HuH-7 (cell line): ENCODE measurements around the gene ZNF75A.

Experiments used
- DNase-seq: peaks from one replicate; pipeline ENCODE4 v3.0.0; 2011; ENCODE audit warnings: low spot score

ZNF75A gene

DNA sequence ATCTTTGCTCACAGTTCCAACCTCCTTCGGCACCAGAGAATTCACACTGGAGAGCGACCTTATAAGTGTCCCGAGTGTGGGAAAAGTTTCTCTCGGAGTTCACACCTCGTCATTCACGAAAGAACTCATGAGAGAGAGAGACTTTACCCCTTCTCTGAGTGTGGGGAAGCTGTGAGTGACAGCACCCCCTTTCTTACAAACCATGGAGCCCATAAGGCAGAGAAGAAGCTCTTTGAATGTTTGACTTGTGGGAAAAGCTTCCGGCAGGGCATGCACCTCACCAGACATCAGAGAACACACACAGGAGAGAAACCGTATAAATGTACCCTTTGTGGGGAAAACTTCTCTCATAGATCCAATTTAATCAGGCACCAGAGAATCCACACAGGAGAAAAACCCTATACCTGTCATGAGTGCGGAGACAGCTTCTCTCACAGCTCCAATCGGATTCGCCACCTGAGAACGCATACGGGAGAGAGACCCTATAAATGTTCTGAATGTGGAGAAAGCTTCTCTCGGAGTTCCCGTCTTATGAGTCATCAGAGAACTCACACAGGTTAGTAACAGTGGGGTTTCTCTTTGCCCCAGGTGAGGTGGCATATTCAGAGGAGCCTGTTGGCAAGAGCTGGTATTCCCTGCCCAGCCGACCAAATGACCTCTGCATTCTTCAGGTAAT is 15.2 kb upstream of the ZNF75A start:
- no peak for DNase-seq

DNA sequence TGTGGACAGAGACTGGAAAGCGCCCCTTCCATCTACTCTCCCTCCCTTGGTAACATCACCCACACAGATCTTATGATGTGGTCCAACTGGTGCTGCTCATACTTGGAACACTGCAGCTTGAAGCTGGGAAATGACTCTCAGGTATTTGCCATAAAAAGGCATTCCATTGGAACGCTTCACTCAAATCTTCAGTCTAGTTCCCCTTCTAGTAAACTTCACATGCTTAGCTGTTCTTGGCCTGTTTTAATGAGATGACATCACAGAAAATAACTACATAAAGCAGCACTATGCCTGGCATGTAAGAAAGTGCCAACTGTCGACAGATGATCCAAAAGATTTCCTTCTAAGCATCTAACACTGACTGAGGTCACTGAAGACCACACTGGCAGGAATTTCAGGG is 12.7 kb upstream of the ZNF75A start:
- DNase-seq = no peak

DNA sequence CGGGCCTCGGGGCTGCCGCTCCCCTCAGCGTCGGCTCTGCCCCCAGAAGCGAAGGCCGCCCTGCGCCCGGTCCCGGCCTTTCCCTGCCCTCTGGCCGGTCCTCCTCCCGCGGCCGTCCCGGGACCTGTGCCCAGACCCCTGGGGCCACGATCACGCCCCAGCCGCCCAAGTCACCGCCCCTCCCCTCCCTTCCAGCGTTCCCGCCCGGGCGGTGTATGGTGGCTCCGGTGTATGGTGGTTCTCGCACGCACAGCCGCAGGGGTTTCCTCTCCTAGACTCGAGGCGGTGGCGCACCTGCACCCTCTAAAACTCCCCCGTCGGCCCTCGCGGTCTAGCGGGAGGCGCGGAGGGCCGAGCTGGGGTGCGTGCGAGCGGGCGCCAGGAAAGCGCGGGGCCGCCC is 10.1 kb upstream of the ZNF75A start:
- no peak for DNase-seq

DNA sequence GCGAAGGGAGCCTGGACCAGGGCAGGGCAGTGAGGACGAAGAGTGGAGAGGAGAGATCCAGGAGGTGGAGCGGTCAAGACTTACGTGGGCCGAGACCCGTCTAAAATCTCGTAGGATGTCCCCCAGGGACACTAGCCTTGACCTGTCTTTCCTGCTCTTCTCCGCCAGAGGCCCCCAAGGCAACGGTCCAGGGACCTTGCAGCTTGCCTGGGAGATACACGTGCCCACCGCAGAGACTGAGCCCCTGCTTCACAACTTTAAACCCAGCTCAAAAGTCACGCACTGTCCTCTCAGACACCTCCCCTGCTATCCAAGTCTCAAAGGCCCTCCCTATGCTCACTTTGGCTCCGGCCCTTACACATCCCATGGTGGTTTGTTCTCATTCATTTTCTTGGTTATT is 9.5 kb upstream of the ZNF75A start:
- DNase-seq = no peak

GRCh38 chr16:3304370-3304769 is 927 bp upstream of the ZNF75A start:
- DNase-seq = no peak

DNA sequence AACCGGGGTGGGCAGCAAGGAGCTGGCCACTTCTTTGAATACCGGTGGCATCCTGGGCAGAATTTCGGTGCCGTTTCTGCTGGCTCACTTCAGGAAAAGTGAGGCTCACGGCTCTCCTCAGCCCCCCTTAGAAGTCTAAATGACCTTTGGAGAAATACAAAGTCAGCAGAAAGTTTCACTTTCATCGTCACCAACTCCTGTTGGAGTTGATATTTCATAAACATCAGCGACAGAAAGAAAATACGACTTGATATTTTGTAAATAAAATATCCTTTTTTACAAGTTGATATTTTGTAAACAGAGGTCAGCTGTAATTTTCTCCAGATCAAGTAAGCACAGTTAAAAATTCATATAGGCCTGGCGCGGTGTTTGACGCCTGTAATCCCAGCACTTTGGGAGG is 781 bp downstream of the ZNF75A start:
- DNase-seq = no peak

DNA sequence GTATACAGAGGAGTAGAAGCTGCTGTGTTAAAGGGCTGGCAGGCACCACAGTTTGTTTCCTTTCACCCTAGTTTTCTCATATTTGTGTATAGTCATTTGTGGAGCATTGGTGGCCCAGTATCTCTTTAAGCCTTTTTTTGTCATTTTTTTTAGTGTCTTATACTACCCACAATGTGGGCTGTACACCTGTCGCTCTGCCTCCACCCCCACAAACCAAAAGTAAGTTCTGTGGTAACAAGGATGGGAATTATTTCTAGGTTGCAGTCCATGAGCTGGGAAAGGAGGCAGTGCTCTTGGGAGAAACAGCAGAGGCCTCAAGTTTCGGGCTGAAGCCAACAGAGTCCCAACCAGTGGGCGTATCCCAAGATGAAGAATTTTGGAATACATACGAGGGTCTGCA is 6.2 kb downstream of the ZNF75A start:
- no peak for DNase-seq

DNA sequence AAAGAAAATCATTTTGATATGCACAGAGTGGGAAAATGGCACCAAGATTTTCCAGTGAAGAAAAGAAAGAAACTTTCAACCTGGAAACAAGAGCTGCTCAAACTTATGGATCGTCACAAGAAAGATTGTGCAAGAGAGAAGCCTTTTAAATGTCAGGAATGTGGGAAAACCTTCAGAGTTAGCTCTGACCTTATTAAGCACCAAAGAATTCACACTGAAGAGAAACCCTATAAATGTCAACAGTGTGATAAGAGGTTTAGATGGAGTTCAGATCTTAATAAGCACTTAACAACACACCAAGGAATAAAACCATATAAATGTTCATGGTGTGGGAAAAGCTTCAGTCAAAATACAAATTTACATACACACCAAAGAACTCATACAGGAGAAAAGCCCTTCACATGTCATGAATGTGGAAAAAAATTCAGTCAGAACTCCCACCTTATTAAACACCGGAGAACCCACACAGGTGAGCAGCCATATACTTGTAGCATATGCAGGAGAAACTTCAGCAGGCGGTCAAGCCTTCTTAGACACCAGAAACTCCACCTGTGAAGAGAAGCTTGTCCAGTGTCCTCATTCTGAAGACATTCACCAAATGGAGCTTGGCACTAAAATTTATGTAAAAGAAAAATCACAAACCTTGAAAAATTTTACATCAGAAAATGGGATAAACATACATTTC is 12.2 kb downstream of the ZNF75A start:
- no peak for DNase-seq

DNA sequence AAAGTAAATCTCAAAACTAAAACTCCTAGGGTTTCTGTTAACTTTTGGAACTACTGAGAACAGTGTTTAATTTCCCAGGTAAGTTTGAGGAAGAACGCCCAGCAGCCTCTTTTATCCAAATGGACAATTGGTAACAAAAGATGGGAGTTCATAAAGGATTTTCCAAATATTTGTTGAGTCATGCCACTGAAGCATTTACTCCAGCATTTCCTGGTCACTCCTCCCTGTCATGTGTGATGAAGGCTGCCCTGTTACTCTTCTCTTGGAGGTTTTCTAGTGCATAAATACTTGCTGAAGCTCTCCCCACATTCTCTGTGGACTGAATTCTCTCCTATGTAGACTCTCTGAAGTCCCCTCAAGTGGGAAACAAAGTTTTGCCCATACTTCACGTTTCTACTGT is 16.5 kb downstream of the ZNF75A start:
- DNase-seq = no peak

DNA sequence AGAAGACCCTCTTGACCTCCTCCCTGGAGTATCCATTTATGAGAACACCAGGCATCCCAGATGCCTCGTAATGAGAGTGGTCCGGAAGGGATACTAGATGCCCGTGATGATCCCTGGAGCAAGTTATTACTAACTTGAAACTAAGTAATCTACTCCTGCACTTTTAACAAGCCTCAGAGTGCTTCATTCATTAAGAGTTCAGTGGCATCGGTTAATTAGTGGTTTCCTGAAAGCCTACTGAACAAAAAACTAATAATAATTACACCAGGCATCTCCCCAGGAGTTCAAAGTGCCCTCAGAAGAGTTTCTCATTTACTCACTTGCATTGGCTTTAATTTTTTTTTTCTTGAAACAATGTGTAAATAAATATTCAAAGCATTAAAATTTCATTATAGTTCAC is 22.2 kb downstream of the ZNF75A start:
- no peak for DNase-seq

DNA sequence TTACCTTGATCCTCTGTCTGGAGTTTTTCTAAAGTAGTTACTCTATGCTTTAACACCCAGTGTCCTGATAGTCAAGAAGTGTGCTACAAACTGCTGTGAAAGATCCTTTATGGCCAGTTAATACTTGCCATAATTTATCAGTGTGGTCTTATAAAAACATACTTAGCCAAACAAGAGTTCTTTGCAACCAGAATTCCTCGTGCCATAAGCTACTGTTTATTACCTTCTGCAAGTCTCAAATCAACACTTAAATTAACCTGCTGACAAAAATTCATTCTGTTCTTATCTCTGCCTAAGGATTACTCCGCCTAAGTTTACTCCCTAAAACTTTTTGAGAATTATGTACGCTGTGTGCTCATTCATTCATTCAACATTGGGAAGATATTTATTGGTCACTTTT is 22.8 kb downstream of the ZNF75A start:
- DNase-seq = no peak

DNA sequence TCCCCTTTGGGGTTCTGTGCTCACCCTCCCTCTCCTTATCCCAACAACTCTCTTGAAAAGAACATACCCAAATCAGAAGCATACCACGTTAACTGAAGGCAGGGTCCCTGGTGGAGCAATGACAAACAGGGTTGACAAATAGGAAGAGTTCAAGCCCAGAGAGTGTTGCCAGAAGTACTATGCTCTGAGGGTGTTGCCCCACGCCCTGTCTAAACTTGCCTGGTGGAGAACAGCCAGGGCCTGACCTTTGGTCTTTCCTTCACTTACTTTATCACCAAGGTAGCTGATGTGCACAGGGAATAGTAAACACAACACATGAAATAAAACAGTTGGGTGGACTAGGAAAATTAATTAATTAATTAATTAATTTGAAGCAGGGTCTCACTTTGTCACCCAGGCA is 23.3 kb downstream of the ZNF75A start:
- peak; percentile 15 for DNase-seq

DNA sequence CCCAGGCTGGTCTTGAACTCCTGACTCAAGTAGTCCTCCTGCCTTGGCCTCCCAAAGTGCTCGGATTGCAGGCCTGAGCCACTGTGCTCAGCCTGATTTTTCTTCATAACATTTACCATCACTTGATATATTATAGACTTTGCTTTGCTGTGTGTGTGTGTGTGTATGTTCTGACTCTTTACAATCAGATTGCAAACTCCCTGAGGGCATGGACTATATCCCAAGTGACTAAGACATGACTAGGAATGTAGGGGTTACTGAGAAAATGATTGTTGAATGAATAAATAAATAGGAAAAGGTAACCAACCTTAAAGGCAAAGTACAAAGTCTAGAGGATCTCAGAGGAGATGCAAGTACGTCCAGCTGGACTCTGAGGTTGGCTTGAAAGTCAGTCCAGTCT is 40.7 kb downstream of the ZNF75A start:
- DNase-seq = no peak

- no peak for DNase-seq
Measured at GRCh38 chr16:3347586-3347985, 42.3 kb downstream of the ZNF75A start.

- DNase-seq = no peak
Measured at GRCh38 chr16:3348547-3349167, 43.4 kb downstream of the ZNF75A start.

DNA sequence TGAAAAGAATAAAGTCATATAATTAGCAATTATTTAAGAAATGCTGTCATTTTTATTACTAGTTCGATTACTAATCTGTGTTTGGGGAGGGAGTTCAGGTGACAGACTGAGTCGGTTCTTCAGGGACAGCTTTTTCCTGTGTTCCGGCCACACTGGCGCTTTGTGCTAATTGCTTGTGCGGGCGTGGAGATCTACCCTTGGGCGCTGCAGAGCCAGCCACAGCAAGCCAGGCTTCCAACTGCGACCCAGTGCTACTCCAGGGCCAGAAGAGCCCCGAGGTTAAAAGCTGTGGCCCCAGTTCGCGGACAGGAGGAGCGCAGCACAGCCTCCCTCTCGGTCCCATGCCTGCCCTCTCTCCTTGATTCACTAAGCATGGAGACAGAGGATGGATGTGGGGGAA is 43.9 kb downstream of the ZNF75A start:
- DNase-seq = no peak

- DNase-seq = no peak
Measured at GRCh38 chr16:3355589-3355988, 50.3 kb downstream of the ZNF75A start, which contains the start of gene OR2C1. Gene OR2C1, plus strand, starts transcription at chr16:3355889. Its CDS starts 52 bp downstream, at chr16:3355941.

DNA sequence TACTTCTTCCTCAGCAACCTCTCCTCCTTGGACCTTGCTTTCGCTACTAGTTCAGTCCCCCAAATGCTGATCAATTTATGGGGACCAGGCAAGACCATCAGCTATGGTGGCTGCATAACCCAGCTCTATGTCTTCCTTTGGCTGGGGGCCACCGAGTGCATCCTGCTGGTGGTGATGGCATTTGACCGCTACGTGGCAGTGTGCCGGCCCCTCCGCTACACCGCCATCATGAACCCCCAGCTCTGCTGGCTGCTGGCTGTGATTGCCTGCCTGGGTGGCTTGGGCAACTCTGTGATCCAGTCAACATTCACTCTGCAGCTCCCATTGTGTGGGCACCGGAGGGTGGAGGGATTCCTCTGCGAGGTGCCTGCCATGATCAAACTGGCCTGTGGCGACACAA is 50.8 kb downstream of the ZNF75A start:
- DNase-seq = no peak

DNA sequence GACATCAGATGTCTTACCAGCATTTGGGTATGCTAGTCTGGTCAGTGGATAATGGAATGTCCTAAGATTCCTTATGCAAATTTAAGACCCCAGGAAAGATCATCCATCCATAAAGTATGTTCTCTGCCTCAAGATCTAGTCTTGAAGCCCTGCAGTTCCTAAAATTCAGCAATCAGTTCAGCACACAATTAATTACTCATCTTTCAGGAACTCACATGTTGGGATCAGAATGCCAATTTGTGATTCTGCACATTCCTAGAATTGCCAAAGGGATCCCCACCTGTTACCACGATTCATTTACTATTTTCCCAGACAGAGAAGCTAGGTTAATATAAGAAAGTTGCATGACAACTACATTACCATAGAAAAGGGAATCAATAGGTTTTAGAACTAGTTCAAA is 53.6 kb downstream of the ZNF75A start:
- DNase-seq = no peak

DNA sequence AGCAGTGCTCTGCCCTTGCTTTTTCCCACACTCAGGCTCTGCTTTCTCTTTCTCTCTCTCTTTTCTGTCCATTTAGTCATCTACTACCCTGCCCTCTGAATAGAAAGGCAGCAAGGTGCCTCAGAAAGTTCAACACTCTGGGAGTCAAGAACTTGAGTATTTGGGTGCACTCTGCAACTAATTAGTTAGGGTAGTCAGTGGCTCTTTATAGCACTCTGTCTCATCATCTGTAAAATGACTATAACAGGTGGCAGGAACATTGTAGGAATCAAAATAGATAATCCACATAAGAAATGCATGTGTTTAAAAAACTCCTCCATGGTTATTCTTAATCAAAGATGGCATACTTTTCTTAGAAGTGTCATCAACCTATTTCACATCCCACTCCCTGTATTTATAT is 57.6 kb downstream of the ZNF75A start:
- DNase-seq = no peak

- DNase-seq = no peak
Measured at GRCh38 chr16:3363793-3364192, 58.5 kb downstream of the ZNF75A start.

DNA sequence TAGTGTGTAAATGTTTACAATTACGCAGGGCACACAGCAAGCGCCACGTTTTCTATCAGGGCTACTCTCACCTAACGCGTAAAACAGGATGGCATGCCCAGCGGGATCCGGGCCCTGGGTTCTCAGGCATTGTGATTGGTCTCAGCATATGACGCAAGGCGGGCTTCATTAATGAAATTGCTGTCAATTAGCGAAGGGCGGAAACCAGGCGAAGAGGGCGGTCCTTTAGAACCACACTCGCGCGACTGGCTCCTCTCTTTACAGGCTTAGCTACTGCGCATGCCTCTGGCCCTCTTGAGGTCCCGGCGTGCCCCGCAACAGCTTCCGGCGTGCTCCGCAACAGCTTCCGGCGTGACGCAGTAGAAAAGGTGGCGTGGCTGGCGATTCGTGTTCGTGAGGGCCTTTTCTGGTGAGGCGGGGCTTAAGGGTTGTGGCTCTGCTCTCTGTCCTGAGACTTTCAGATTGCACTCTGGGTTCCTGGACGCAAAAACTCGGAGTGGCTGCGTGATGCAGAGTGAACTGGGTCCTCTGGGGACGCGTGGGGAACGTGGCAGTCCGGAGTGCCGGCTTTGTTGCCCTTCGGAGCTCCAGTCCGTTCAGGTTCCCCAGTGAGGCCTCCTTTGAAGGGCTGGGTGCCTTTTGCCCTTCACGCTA is 59.6 kb downstream of the ZNF75A start:
- DNase-seq = peak; percentile 80
